HG02642 (cell line): ENCODE results near the gene TBR1.
A peak's percentile ranks its signal among the peaks of the same experiment; 100 is the strongest.

Experiments used
- ATAC-seq: cut with Tn5 transposase; IDR thresholded peaks from one replicate; pipeline ENCODE4 v1.9.1; 2021; ENCODE audit warnings: mild to moderate bottlenecking; ENCODE audit not compliant: unreplicated experiment, poor library complexity

The TBR1 gene

DNA sequence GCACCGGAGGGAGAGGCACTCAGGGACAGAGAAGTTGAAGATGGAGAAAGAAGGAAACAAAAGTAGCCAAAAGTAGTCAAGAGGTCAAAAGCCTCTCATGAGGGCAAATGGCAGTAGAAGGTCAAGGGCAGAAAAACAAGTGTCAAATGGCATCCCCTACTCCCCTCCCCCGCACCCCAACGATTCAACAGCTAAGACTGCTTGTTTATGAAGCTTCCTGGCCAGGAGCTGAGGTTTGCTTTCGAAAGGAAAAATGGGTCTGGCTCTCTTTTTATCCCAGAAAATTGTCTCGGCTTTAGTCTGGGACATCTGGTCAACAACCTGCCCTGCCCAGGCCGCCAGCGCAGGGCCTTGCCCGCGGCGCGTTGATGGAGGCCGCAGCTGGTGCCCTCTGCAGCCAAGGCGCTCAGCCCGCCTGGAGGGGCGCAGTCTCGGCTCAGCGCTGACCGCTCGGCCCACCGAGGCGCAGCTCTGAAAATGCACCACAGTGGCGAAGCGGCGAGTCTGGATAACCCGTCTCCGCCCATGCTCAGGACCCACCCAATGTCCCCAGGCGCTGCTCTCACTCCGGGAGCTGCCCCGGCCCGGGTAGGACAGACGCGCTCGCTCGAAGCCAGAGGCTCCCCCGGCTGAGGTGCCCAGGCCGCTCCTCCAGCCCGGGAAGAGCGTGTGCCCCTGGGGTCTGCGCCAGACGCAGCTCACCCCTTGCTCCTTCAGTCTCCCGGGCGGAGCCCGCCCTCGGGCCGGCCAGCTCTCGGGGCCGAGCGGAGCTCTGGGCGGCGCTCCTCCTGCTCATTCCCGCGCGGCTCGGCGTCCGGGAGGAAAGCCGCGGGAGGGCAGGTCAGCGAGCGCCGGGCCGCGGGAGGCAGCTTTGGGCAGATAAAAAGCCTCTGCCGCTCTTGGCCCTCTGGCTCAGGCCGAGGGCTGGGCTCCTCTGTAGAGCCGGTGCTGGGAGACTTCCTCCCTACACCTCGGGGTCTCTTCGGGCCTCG is 1.8 kb upstream of the TBR1 start:
- ATAC-seq = peak; percentile 48

DNA sequence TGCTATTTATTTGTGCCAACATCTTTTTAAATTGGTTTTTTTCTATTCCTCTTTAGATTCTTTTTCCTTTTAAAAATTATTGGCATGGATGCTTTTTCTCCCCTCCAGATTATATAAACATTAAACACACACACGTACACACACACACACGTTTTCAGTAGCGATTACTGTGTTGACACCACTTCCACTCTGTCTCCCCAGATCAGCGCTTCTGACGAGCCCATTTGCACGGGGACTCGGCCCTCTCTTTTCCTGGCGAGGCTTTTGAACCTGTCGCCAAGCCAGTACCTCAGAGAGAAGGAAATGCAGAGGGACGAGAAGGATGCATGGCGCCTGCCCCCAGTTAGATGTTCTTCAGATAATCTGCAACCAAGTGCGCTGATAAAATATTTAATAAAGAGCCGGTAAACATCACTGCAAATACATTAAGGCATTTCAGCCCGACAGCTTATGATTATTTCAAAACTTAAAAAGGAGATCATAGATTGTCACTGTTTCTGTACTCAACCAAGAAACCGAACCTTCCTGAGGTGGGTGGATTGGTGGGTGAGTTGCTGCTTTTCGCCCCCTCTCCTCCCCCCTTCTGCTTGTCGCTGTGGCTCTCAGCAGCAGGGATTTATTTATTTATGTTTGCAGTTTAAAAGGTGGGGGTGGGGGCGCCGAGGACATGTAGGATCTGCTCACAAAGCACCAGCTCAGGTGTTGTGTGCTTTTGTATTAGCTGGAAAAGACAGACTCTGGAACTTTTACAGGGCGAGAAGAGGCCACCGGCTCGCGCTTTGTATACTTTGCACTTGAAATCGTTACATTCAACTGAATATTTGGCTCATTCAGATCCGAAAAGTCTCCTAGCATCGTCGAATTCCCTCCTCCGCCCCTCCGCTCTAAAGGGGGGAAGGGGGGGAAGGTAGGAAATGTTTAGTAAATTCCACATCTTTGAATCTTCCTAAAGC is 787 bp upstream of the TBR1 start:
- ATAC-seq = peak; percentile 26

GRCh38 chr2:161416708-161417437 is 776 bp downstream of the TBR1 start:
- no peak for ATAC-seq

- ATAC-seq = no peak
Observed at GRCh38 chr2:161417438-161418274, 1.6 kb downstream of the TBR1 start.

DNA sequence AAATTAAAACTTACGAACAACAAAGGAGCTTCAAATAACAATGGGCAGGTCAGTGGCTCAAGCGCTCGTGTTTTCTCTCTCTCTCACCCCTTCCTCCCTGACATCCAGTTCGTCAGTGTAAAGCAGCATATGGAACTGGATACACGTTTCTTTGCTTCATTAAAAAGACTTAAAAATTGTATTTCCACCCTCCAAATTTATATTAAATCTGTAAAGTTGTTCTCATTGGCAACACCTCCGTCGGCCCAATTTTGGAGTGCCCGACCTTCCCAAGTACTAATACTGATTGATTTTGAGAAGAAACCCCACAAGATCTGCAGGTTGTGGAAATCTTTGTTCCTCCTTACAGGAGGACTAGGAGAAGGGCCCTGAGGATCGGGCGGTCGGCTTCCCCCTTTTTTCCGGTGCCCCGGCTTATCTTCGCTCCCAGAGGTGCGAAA is 2.2 kb downstream of the TBR1 start:
- no peak for ATAC-seq

DNA sequence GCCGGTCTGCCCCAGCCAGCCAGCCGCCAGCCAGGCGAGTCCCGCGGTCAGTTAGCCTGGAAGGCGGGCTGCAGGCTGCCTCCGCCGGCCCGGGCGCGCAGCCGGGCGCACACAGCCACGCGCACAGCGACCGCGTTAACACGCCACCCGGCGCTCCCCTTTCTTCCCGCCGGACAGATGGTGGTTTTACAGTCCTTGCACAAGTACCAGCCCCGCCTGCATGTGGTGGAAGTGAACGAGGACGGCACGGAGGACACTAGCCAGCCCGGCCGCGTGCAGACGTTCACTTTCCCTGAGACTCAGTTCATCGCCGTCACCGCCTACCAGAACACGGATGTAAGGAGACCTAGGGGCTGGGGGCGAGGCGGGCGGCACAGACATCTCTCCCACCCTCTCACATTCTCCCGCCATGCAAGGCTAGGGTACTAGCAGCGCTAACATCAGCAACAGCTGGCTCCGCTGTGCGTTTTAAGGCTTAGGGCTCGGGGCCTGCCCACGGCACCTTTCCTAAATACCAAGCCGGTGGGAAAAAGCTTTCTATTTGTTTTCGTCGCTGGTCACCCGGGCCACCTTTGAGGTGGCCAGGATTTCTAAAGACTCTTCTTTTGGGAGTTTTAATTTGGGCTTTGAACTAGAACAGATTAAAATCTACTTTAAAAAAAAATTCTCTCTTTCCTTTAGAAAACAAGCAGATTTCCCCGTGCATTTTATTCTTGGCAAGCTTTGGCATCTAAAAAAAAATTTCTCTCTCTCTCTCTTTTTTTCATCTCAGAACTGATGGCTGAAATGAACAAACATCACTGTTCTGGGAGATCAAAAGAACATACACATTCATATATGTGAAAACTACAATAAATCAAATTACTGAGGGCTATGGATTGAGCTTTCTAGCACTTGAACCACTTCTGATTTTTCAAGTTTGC is 2.9 kb downstream of the TBR1 start:
- no peak for ATAC-seq

DNA sequence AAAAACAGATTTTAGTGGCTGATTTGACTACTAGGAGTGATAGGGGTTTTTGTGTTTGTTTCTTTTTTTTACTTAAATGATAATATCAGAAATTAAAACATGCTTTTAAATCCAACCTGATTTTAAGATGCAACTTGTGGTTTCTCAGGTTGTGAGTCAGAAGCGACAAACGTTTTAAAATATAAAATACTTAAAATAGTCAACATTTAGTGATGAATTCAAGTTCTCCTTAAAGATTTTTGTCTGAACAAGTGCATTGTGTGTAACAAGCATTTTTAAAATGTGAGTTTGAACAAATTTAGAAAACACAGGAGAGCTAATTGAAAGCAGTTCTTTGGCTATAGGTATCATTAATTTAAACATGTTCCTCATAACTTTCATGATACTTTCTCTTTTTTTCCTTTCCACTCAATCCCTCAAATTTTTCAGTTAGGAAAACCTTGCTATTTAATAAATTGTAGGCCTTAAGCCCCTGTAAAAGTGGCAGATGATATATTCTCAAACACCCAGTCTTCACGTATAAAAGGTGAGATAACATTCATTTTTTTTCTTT is 3.6 kb downstream of the TBR1 start:
- no peak for ATAC-seq

DNA sequence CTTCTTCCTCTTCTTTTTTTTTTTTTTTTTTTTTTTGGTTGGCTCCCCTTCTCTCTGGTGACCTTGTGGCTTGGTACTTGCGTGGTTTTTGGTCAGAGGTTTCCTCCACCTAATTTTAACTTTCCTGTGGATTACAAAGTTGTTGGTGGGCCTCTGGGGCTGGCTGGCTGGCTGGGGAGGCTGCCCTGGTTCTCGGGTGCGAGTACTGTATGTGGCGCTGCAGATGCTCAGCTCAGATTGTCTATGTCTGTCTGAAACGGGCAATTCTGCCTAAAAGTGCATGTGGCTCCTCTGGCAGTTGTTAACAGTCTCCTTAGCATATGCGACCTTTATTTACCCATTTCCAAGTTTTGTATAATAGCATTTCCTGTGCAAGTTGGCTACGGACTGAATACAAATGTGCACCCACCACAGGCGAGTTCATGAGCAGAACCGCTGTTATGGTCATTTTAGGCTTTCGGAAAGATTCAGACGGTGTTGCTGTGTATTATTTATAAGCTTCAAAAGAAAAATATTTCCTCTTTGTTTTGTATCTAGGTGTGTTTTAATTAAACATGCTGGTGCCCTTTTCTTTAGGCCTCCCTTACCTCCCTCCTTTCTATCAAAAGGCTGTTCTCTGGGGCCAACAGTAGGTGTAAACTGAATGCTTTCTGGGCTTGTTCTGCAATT is 4.4 kb downstream of the TBR1 start:
- ATAC-seq = no peak

DNA sequence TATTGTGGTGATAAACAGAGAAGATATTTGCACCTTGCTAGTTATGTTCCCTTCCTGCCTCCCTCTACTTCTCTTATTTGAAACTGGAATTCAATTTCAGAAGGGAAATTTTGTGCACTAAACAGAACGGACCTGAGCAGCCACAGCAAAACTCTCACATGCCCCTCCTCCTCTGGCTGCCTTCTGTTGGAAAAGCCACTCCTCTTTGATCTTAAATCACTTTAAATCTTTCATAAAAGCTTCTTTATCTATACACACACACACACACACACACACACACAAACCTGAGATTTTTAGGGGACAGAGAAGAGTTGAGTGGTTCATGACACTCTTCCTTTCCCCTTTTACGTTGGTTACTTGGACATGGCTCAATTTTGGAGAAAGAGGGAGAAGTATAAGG is 5.6 kb downstream of the TBR1 start:
- ATAC-seq = no peak

DNA sequence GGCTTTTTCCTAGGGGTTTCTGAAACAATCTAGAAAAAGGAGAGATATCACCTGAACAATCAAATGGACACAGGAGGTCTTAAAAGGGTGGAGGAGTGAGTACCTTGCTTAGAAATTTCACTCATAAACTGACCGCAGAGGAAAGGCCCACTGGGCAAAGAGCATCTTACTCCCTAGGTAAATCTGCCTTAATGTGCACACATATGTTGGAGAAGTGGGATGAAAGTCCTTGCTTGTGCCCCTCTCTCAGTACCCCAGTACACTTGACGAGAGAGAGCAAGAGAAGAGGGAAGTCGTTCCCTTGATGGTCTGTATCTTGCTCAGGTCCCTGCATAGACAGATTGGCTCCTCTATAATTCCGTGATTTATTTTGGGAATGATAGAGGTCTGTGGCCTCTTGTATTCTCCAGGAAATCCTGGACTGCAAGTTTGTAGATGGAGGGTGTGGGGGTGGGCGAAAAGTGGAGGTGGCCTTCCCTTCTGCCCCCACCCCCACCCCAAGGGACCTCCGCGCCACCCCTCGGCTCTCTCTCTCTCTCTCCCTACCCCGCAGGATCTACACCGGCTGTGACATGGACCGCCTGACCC is 6.8 kb downstream of the TBR1 start:
- no peak for ATAC-seq

DNA sequence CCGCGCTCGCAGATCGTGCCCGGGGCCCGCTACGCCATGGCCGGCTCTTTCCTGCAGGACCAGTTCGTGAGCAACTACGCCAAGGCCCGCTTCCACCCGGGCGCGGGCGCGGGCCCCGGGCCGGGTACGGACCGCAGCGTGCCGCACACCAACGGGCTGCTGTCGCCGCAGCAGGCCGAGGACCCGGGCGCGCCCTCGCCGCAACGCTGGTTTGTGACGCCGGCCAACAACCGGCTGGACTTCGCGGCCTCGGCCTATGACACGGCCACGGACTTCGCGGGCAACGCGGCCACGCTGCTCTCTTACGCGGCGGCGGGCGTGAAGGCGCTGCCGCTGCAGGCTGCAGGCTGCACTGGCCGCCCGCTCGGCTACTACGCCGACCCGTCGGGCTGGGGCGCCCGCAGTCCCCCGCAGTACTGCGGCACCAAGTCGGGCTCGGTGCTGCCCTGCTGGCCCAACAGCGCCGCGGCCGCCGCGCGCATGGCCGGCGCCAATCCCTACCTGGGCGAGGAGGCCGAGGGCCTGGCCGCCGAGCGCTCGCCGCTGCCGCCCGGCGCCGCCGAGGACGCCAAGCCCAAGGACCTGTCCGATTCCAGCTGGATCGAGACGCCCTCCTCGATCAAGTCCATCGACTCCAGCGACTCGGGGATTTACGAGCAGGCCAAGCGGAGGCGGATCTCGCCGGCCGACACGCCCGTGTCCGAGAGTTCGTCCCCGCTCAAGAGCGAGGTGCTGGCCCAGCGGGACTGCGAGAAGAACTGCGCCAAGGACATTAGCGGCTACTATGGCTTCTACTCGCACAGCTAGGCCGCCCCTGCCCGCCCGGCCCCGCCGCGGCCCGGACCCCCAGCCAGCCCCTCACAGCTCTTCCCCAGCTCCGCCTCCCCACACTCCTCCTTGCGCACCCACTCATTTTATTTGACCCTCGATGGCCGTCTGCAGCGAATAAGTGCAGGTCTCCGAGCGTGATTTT is 7.6 kb downstream of the TBR1 start:
- no peak for ATAC-seq

DNA sequence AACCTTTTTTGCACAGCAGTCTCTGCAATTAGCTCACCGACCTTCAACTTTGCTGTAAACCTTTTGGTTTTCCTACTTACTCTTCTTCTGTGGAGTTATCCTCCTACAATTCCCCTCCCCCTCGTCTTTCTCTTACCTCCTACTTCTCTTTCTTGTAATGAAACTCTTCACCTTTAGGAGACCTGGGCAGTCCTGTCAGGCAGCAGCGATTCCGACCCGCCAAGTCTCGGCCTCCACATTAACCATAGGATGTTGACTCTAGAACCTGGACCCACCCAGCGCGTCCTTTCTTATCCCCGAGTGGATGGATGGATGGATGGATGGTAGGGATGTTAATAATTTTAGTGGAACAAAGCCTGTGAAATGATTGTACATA is 8.3 kb downstream of the TBR1 start:
- no peak for ATAC-seq

DNA sequence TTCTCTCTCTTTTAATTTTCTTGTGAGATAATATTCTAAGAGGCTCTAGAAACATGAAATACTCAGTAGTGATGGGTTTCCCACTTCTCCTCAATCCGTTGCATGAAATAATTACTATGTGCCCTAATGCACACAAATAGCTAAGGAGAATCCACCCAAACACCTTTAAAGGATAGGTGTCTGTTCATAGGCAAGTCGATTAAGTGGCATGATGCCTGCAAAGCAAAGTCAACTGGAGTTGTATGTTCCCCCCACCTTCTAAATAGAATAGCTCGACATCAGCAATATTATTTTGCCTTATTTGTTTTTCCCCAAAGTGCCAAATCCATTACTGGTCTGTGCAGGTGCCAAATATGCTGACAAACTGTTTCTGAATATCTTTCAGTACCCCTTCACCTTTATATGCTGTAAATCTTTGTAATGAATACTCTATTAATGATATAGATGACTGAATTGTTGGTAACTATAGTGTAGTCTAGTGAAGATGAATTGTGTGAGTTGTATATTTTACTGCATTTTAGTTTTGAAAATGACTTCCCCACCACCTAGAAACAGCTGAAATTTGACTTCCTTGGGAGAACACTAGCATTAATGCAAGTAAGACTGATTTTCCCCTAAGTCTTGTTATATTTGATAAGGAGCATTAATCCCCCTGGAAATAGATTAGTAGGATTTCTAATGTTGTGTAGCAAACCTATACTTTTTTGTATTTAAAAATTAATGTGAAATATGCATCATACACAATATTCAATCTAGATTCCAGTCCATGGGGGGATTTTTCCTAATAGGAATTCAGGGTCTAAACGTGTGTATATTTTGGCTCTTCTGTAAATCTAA is 9.0 kb downstream of the TBR1 start:
- no peak for ATAC-seq

- no peak for ATAC-seq
Observed at GRCh38 chr2:161425728-161426454, 9.8 kb downstream of the TBR1 start.
